ENCODE measurements around the gene MARS1.
A peak's percentile ranks its signal among the peaks of the same experiment; 100 is the strongest.

The MARS1 gene

DNA sequence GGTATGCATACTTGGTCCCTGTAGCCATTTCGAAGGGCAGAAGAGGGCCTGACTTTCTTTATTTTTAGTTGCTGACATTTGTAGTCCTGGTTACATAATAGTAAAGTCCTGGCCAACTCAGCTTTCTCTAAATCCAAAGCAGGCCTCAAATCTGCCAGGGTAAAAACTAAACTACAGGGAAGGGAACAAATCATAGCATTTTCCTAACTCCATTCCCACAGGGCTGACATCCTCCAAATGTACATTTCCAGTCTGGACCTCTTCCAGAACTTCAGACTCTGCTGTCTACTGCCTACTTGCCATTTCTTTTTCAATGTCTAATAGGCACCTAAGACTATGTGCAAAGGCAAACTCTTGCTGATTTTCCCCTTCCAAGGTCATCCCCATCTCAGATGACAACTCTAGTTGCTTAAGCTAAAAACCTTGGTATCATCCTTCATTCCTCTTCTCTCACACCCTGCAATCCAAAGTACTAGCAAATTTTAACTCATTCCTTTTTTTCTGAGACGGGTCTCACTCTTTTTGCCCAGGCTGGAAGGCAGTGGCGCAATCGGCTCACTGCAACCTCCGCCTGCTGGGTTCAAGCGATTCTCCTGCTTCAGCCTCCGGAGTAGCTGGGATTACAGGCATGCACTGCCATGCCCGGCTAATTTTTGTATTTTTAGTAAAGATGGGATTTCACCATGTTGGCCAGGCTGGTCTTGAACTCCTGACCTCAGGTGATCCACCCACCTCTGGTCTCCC is 30.5 kb downstream of the MARS1 start:
- no peak for DNase-seq

DNA sequence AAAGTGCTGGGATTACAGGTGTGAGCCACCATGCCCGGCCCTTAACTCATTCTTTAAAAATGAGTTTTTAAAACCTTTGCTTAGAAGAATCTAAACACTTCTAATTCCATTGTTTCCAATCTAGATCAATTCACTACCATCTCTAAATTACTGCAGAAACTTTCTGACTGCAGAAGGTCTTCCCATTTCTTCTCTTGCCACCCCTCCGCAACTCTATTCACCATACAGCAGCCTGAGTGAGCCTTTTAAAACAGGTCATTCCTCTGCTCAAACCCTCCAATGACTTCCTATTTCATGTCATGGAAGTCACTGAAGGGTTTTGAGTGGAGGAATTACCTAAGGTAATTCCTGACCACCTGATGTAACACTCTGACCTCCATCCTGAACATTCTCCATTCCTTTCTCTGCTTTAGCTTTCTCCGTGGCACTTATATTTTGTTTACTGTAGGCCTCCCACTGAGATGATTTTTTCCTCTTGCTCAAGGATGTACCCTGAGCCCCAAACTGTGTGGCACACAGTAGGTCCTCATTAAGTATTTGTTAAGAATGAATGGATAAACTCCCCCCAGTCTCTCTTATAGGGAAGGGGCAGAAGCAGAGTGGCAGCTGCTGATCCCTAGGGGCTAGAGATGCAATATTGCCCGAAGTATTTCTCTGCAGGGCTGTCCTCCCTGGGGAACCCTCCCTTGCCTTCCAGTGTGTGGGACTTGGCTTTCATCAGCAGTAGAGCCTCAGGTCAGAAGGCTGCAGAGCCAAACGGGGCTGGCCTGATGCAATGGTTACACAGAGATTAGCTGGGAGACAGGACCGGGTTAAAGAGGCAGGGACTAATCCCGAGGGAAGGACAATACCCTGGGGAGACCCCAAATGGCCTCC is 31.3 kb downstream of the MARS1 start:
- peak; percentile 71 for DNase-seq

GRCh38 chr12:57519796-57520052 is 31.9 kb downstream of the MARS1 start:
- DNase-seq, result peak; percentile 71

DNA sequence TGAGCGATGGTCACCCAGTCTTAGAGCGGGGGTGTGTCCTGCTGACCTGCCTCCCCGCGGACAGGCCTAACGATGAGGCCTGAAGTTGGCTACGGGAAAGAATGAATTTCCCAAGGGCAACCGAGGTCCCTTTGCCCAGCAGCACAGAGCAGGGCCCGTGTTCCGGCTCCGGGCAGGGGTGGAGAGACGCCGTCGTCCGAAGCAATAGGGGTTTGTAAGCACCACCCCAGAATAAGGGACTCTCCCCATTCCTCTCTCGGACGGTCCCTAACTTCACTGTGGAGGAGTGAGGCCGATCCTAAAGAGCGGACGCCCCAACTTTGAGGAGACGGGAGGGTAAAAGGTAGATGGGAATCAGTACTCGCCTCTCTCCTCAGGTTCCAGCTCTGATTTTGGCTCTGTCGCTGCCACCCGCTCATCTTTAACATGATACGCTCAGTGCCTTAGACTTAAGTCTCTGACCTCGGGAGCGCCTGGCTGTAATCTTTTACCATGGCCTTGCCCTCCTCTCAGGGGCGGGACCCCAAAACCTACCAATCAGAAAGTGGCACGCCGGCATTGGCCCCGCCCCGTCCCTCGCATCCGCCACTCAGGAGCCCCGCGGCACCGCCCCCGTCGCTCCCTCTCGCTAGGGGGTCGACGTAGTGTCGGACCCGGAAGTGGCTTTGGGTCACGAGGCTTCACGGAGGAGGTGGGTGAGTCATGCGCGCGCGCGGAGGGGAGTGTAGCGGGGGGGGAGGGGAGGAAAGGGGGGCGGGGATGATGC is 32.4 kb downstream of the MARS1 start, which contains the start of gene DDIT3:
Gene DDIT3, minus strand, starts transcription at position 462 of the 766 bp plus-strand sequence. CDS start 3,108 bp downstream, outside the sequence.
- DNase-seq, result peak; percentile 99

DNA sequence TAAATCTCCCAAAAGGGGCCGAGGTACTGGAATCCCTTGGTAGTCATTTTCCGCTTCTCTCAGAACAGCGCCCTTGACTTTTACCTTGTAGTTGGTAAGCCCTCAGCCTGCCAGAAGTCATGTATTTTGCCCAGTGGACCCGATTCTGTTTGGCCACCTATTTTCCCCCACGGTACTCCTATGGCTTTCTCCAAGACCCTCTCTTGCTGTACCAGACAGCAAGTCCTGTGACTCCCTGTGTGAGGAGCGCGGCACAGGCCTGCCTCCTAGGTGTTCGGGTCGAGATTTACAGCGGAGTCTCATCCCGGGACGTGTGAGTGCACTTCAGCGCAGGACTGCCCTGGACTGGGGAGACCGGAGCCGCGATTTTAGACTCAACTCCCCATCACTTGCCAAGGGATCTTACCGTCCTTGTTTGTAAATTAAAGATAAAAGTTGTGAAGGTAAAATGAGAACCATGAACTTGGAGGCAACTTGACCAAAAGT is 33.7 kb downstream of the MARS1 start:
- peak; percentile 56 for DNase-seq

GRCh38 chr12:57522011-57522886 is 34.4 kb downstream of the MARS1 start, which contains the start of gene MBD6:
MBD6 (plus strand) TSS chr12:57522824; CDS start chr12:57524304, 1,480 bp downstream.
- peak; percentile 94 for DNase-seq

DNA sequence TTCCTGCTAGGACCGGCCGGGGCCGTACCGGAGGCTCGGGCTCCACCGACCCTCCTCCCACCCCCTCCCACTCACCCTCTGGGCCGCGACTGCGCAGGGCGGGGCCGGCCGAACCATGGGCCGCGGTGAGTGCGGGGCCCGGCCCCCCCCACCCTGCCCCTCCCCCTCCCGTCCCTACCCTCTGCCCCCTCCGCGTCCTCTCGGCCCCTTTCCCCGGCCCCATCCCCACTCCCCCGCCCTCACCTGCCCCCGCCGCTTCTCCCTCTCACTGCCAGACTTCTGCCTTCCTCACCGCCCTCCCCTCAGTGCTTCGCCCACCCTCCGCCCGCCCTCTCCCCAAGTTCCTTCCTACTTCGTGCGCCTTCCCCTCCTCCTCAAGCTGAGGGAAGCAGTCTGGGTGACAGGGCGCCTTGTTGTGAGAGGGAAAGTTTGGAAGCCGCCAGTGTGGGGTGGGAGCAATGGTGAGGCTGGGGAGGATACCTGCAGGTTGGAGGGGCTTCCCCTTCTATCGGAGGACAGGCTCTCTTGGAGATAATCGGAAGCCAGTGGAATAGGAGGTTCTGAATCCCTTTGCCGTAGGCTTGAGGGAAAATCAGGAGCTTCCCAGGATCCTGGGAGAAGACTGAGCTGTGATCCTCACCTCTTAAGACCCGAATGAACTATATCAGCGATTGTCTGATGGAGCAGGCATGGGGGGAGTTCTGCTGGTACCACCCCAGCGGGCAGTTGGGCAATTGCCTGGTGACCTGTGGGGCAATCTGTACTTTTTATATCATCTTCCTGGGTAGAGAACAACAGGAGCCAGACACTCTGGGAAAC is 35.2 kb downstream of the MARS1 start:
- peak; percentile 83 for DNase-seq

DNA sequence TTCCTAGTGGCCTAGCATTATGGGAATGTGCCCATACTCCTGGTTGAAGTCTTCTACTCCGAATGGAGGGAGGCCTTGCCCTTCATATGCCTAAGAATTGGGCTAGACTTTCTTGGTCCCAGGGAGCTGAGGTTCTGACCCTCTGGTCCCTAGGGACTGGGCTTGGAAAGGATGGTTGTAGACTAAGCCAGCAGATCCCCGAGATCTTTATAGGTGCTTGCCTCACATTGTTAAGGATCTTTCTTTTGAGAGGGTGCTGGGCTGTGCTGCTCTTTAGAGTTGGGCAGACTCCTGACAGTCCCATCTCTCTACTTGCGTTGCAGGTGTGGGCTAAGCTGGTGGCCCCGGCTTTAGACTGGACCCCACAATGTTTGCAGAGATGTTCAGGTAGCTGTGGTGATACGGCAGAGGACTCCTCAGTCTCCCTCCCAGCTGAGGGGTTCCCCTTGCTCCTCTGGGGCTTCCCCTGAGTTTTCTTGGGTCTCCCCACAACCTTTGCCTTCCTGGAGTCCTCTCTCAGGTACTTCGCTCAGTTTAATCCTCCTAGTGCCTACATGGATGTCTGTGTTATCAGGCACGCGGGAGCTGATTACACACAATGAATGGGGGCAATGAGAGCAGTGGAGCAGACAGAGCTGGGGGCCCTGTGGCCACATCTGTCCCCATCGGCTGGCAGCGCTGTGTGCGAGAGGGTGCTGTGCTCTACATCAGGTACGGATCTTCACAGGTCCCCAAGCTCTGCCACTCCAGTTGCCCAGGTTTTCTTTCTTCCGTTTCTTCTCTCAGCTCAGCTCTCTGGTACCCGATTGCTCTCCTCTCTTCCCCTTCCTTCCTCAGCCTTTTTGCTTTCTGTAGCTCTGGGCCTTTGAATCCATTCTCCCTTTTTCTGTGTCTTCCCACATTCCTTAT is 36.1 kb downstream of the MARS1 start:
- peak; percentile 47 for DNase-seq

GRCh38 chr12:57524814-57525614 is 37.1 kb downstream of the MARS1 start:
- no peak for DNase-seq

DNA sequence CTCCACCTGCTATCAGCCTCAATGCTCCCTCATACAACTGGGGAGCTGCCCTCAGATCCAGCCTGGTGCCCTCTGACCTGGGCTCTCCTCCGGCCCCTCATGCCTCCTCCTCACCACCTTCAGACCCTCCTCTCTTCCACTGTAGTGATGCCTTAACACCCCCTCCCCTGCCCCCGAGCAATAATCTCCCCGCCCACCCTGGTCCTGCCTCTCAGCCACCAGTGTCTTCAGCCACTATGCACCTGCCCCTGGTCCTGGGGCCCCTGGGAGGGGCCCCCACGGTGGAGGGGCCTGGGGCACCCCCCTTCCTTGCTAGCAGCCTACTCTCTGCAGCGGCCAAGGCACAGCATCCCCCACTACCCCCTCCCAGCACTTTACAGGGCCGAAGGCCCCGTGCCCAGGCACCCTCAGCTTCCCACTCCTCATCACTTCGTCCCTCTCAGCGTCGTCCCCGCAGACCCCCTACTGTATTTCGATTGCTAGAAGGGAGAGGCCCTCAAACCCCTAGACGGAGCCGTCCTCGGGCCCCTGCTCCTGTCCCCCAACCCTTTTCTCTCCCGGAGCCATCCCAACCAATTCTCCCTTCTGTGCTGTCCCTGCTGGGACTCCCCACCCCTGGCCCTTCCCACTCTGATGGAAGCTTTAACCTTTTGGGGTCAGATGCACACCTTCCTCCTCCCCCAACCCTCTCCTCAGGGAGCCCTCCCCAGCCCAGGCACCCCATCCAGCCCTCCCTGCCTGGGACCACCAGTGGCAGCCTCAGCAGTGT is 37.9 kb downstream of the MARS1 start:
- DNase-seq, result no peak

DNA sequence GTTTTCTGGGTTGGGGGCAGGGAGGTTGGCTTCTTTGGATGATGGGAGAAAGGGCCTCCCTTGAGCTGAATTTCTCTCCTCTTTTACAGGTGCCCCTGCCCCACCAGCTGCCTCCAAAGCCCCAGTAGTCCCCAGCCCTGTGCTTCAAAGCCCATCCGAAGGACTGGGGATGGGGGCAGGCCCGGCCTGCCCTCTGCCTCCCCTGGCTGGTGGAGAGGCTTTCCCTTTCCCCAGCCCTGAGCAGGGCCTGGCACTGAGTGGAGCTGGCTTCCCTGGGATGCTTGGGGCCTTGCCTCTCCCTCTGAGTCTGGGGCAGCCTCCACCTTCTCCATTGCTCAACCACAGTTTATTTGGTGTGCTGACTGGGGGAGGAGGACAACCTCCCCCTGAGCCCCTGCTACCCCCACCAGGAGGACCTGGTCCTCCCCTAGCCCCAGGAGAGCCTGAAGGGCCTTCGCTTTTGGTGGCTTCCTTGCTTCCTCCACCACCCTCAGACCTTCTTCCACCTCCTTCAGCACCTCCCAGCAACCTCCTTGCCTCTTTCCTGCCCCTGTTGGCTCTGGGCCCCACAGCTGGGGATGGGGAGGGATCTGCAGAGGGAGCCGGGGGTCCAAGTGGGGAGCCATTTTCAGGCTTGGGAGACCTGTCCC is 38.7 kb downstream of the MARS1 start:
- DNase-seq, result no peak

- DNase-seq, result no peak
These were observed 39.3 kb downstream of the MARS1 start for GRCh38 chr12:57527184-57527583.

GRCh38 chr12:57528176-57528575 is 40.3 kb downstream of the MARS1 start:
- no peak for DNase-seq

GRCh38 chr12:57528831-57529555 is 41.1 kb downstream of the MARS1 start:
- no peak for DNase-seq

- DNase-seq, result no peak
These were observed 42.0 kb downstream of the MARS1 start for GRCh38 chr12:57529831-57530230.

GRCh38 chr12:57530396-57531142 is 42.7 kb downstream of the MARS1 start:
- no peak for DNase-seq

Measured in NCI-H69 (cell line).